Astrocyte of the spinal cord (primary cell): ENCODE data around the gene ATG7.

Experiments used
- DNase-seq: peaks from one replicate; pipeline ENCODE4 v3.0.0; 2011; ENCODE audit warnings: low read depth, low spot score
- H3K4me3 ChIP-seq: 2 replicates; pipeline ENCODE4 v1.5.1; 2011; ENCODE audit warnings: low read depth, mild to moderate bottlenecking, low read length, moderate library complexity
- in situ Hi-C: cut with HindIII; loops from 2 replicates; pipeline ENCODE4 v1.10.0; 2017; ENCODE audit warnings: low sequenced_read_pairs
- TF ChIP-seq, protein P1 (sequence below): IDR thresholded peaks from 2 replicates; pipeline ENCODE4 v1.5.1; 2012; ENCODE audit warnings: low read depth, mild to moderate bottlenecking, low read length, inconsistent platforms

The ATG7 gene

DNA sequence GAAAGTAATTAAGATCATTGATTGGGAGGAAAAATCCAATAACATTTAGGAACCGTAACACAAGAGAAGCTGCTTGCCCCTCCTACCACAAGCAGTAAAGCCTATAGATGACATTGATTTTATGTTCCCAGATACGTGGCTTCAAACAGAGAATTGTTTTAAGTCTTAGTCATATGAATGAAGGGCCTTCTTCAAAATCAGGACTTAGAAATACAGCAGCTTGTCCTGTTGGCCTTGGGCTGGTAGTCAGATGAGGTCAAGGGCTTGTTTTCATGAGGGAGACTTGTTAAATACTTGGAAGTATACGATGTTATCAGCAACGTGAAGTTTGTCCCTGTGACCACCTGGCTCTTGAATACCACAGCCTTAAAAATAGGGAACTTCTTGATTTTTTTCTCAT, 257.1 kb downstream of the ATG7 start:
- in situ Hi-C loops, result no loop called here
- TF ChIP-seq, protein P1, sequence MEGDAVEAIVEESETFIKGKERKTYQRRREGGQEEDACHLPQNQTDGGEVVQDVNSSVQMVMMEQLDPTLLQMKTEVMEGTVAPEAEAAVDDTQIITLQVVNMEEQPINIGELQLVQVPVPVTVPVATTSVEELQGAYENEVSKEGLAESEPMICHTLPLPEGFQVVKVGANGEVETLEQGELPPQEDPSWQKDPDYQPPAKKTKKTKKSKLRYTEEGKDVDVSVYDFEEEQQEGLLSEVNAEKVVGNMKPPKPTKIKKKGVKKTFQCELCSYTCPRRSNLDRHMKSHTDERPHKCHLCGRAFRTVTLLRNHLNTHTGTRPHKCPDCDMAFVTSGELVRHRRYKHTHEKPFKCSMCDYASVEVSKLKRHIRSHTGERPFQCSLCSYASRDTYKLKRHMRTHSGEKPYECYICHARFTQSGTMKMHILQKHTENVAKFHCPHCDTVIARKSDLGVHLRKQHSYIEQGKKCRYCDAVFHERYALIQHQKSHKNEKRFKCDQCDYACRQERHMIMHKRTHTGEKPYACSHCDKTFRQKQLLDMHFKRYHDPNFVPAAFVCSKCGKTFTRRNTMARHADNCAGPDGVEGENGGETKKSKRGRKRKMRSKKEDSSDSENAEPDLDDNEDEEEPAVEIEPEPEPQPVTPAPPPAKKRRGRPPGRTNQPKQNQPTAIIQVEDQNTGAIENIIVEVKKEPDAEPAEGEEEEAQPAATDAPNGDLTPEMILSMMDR, result no peak
- peak; percentile 45 for DNase-seq
- H3K4me3 ChIP-seq, result no peak overlapping the region

DNA sequence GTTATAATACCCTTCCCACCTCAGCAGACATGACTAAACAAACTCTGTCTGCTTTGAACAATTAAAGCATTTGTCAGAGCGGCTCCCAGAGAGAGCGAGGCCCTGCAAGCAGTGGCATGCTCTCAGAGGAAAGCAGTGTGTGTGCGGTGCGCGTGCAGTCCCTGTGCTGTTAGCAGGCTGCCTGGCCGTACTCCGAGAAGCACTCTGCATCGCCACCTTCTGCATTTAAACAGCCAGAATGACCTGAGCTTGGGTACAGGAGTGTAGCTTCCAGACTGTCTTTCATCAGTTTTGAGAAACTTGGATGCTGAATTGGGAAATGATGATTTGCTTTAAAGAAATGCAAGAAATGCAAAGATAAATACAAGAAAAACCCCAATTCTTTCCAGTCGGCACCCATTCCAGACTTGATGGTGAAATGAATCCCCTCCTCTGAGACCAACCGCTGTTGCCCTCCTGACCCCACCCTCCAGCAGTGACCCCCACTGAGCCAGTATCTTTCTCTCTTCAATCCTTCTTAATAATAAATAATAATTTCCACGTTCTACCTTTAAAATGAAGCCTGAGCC, 258.0 kb downstream of the ATG7 start:
- H3K4me3 ChIP-seq, result no peak overlapping the region
- DNase-seq, result peak; percentile 99
- TF ChIP-seq, protein P1, result peak; percentile 28
- in situ Hi-C loops, result no loop called here

DNA sequence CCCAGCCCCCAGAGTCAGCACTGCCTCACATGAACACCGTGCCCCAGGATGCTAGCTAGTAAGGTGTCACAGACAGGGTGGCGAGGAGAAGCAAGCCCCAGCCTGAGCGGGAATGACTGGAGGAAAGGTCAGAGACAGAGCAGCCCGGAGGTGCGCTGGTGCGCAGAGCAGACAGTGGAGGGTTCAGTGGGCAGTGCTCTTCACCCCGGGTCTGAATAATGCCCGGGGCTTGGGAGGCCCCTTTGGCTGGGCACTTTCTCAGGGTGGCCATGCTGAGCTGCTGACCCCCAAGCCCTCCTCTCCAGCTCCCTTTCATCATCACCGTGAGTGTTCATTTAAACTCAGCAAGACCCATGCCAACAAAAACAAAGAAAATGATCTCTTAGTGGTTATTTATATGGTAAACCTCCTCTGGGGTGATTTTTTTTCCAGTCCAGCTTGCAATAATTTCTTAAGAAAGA, 260.8 kb downstream of the ATG7 start:
- TF ChIP-seq, protein P1, result no peak
- in situ Hi-C loops, result no loop called here
- DNase-seq, result peak; percentile 94
- H3K4me3 ChIP-seq, result no peak overlapping the region

DNA sequence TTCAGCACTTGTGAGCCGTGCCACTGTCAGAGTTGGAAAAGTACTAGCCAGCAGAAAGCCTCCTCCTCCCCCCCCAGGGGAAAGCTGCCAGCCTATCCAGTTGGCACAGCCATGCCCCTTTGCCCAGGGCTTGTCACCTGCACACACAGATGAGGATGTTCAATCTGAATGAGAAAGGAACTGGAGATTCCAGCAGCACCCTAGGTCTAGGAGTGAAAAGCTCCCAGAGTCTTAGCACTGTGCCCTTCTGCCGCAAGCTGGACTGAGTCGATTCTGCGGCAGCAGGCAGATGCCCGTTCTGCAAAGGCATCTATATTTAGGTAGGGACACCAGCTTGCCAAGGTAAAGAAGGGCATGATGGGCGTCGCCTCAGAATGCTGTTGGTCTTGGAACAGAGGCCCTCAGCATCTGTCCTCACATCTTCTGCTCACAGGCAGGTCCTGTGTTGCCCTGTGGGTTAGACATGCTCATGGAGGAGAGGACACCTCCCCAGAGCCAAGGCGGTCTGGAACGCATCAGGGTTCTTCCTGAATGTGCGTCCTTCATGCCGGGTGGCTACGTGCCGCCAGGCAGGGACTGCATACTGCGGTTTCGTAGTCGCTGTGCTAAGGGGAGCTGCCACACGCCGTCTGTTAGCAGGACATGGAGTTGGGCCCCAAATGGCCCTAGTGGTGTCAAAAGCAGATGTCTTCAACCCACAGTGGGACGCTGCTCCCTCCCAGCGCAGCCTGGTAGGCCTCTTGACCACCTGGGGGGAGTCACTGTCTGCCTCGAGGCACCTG, 262.0 kb downstream of the ATG7 start:
- no peak overlapping the region for H3K4me3 ChIP-seq

DNA sequence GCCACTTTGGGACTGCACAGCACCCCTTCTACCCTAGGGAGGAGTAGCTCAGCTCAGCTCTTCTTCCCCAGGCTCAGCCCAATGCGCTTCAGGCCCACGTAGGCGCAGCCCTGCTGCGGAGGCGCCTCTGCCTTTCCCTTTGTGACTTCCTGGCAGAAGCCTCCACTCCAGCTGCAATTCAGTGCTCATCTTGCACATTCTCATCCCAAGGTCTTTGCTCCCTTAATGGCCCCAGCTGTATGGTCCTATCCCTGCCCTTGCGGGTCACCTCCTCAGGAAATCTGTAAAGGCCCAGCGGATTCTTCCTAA, 262.6 kb downstream of the ATG7 start:
- no peak overlapping the region for H3K4me3 ChIP-seq
- no peak for DNase-seq
- in situ Hi-C loops, result no loop called here
- TF ChIP-seq, protein P1, result no peak

More for the DNA sequence above, 262.0 kb downstream of the ATG7 start:
- TF ChIP-seq, protein P1, result no peak
- DNase-seq, result no peak
- in situ Hi-C loops, result no loop called here

DNA sequence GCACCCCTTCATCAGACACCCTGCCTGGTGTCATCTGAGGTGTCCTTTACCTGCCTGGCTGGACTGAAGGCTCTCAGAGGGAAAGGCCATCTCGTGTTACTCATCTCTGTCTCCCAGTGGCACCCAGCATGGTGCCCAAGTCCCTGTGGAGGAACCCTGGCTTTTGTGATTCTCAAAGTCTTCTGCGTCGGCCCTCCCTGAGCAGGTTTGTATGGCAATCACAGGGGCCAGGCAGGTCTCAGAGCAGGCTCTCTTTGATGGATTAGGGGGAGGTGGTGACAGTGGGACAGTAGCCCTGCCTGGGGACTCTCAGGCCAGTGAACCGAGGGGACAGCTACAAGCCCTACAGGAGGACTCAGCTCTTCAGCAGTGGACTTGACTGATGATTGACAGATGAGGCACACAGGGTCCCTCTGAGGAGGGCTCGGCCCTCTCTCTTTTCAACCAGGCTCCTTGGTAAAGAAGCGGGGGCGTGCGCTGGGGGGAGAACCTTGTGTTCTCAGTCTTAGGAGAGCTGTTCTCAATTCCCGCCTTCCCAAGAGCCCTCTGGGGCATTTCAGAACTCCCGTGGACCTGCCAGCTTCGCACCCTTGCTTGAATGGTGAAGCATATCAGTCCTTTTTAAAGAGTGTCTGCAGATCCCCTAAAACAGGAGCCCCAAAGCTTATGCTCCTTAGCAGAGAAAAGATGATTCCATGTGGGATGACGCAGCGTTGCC, 263.2 kb downstream of the ATG7 start:
- no peak for DNase-seq
- TF ChIP-seq, protein P1, result no peak
- H3K4me3 ChIP-seq, result no peak overlapping the region
- in situ Hi-C loops, result no loop called here
